Astrocyte (in vitro differentiated cells and primary cell): ENCODE measurements around the gene PDE4C. TPM values are rescaled to one million over a fixed set of nuclear protein-coding genes. Genes with fewer than 3 reads are reported as not detected.
A peak's percentile ranks its signal among the peaks of the same experiment; 100 is the strongest.

Experiments used
- DNase-seq: peaks from one replicate; pipeline ENCODE4 v3.0.0-alpha.2; 2010; ENCODE audit warnings: low read depth
- FAIRE-seq: peaks from 2 replicates; lab custom pipeline; 2011; peaks lifted over from hg19 to GRCh38; lab: Jason Lieb, UNC
- H2AFZ ChIP-seq: 2 replicates; pipeline ENCODE4 v1.6.0; 2012; ENCODE audit warnings: low read depth, low read length, inconsistent platforms
- H3K27ac ChIP-seq: 2 replicates; pipeline ENCODE4 v1.5.1; 2011; ENCODE audit warnings: low read depth, low read length, inconsistent platforms
- H3K27me3 ChIP-seq: 2 replicates; pipeline ENCODE4 v1.6.0; 2011; ENCODE audit warnings: low read length, inconsistent platforms; ENCODE audit not compliant: insufficient read depth
- H3K36me3 ChIP-seq: 2 replicates; pipeline ENCODE4 v1.5.1; 2011; ENCODE audit warnings: low read length, inconsistent platforms; ENCODE audit not compliant: insufficient read depth
- H3K4me1 ChIP-seq: 2 replicates; pipeline ENCODE4 v1.5.1; 2011; ENCODE audit warnings: low read length, inconsistent platforms; ENCODE audit not compliant: insufficient read depth
- H3K4me2 ChIP-seq: 2 replicates; pipeline ENCODE4 v1.6.0; 2012; ENCODE audit warnings: low read length, inconsistent platforms
- H3K4me3 ChIP-seq: 2 replicates; pipeline ENCODE4 v1.5.1; 2011; ENCODE audit warnings: low read depth, mild to moderate bottlenecking, low read length, inconsistent platforms; ENCODE audit not compliant: insufficient read depth
- H3K79me2 ChIP-seq: 2 replicates; pipeline ENCODE4 v1.6.0; 2012; ENCODE audit warnings: mild to moderate bottlenecking, low read length, inconsistent platforms; ENCODE audit not compliant: insufficient read depth
- H3K9ac ChIP-seq: 2 replicates; pipeline ENCODE4 v1.6.0; 2012; ENCODE audit warnings: mild to moderate bottlenecking, low read length, inconsistent platforms
- H3K9me3 ChIP-seq: 2 replicates; pipeline ENCODE4 v1.5.1; 2012; ENCODE audit warnings: low read depth, mild to moderate bottlenecking, low read length, inconsistent platforms; ENCODE audit not compliant: insufficient read depth
- H4K20me1 ChIP-seq: 2 replicates; pipeline ENCODE4 v1.6.0; 2012; ENCODE audit warnings: low read length, inconsistent platforms; ENCODE audit not compliant: insufficient read depth
- H3K27ac Mint-ChIP-seq: one replicate; pipeline ENCODE4 v1.8.0; 2021; ENCODE audit warnings: mild to moderate bottlenecking, mixed read lengths; ENCODE audit not compliant: unreplicated experiment
- H3K27me3 Mint-ChIP-seq: one replicate; pipeline ENCODE4 v1.8.0; 2021; ENCODE audit warnings: low read depth, mixed read lengths; ENCODE audit not compliant: unreplicated experiment
- H3K36me3 Mint-ChIP-seq: one replicate; pipeline ENCODE4 v1.8.0; 2021; ENCODE audit warnings: low read depth, mixed read lengths; ENCODE audit not compliant: unreplicated experiment
- H3K4me1 Mint-ChIP-seq: one replicate; pipeline ENCODE4 v1.8.0; 2021; ENCODE audit warnings: low read depth, mixed read lengths; ENCODE audit not compliant: unreplicated experiment
- H3K4me3 Mint-ChIP-seq: one replicate; pipeline ENCODE4 v1.8.0; 2021; ENCODE audit warnings: mild to moderate bottlenecking, moderate library complexity, mixed read lengths; ENCODE audit not compliant: unreplicated experiment
- H3K9me3 Mint-ChIP-seq: one replicate; pipeline ENCODE4 v1.8.0; 2021; ENCODE audit warnings: mild to moderate bottlenecking, mixed read lengths; ENCODE audit not compliant: unreplicated experiment
- EZH2 ChIP-seq: IDR thresholded peaks from 2 replicates; pipeline ENCODE4 v1.6.1; 2012; ENCODE audit warnings: mild to moderate bottlenecking, low read length, inconsistent platforms; ENCODE audit not compliant: insufficient read depth
- total RNA-seq: library from RNA; stranded (reverse); gene quantifications from 2 replicates; pipeline ENCODE4 v1.2.1, GENCODE V29; 2021
- TF ChIP-seq, protein P1 (sequence below): IDR thresholded peaks from 2 replicates; pipeline ENCODE4 v1.5.1; 2011; ENCODE audit warnings: low read depth, mild to moderate bottlenecking, inconsistent platforms, low read length, moderate library complexity; ENCODE audit not compliant: insufficient read depth

The PDE4C gene
- total RNA-seq, 1 donor from 2014 or later, result 0.64 TPM

DNA sequence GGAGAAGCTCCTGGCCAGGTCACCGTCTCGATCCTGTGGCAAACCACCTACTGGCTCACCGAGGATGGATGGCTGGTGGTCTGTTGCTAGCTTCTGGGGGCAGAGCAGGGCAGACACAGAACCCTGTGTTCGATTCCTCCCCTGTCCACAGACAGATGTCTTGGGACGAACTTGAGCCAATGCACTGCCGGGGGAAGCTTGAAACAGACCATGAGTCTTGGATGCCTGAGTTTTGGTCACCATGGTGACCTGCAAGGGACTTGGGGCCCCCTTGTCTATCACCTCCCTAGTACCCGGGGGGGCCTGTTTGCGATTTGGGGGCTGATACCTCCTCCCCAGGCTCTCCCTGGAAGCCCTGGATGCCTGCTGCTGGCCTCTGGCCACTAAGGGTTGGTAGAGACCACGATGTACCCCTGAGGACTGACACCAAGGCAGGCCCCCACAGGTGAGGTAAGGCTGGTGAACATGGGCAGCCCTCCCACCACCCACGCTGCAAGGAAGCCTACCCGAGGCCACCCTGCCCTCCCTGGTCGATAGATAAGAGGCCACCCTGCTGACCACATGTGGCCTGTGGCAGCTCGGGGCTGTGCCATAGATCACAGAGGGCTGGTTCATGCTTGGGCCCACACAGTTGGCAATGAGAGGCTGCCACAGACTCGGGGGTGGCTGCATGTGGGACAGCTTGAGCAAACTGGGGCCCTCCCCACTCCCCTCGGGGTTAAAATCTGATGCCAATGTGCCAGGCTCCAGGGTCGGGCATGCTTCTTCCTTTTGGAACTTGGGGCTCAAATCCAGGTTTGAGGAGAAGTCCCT lies 37.3 kb upstream of the PDE4C start:
- Histone ChIP-seq H3K79me2 (no peaks in the 10 kb centered on the region), H2AFZ (no peak overlapping the region), H3K27me3 (no peaks in the 10 kb centered on the region), H3K9ac (no peak overlapping the region), H3K36me3 (no peaks in the 10 kb centered on the region), H3K4me2 (peak overlapping the region; percentile 38), H3K27ac (no peak overlapping the region), H3K9me3 (no peaks in the 10 kb centered on the region), H4K20me1 (peaks cover 9% of the 10 kb centered on the region), H3K4me1 (peaks cover 4% of the 10 kb centered on the region), H3K4me3 (no peak overlapping the region)
- DNase-seq, result no peak
- no peak for FAIRE-seq
- Mint-ChIP-seq H3K9me3 (peaks cover 7% of the 10 kb centered on the region), H3K4me3 (no peak overlapping the region), H3K36me3 (peaks cover 24% of the 10 kb centered on the region), H3K27ac (no peak overlapping the region), H3K4me1 (no peaks in the 10 kb centered on the region), H3K27me3 (peaks cover 3% of the 10 kb centered on the region)
- no peak for TF ChIP-seq EZH2
- TF ChIP-seq, protein P1, sequence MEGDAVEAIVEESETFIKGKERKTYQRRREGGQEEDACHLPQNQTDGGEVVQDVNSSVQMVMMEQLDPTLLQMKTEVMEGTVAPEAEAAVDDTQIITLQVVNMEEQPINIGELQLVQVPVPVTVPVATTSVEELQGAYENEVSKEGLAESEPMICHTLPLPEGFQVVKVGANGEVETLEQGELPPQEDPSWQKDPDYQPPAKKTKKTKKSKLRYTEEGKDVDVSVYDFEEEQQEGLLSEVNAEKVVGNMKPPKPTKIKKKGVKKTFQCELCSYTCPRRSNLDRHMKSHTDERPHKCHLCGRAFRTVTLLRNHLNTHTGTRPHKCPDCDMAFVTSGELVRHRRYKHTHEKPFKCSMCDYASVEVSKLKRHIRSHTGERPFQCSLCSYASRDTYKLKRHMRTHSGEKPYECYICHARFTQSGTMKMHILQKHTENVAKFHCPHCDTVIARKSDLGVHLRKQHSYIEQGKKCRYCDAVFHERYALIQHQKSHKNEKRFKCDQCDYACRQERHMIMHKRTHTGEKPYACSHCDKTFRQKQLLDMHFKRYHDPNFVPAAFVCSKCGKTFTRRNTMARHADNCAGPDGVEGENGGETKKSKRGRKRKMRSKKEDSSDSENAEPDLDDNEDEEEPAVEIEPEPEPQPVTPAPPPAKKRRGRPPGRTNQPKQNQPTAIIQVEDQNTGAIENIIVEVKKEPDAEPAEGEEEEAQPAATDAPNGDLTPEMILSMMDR, result no peak

DNA sequence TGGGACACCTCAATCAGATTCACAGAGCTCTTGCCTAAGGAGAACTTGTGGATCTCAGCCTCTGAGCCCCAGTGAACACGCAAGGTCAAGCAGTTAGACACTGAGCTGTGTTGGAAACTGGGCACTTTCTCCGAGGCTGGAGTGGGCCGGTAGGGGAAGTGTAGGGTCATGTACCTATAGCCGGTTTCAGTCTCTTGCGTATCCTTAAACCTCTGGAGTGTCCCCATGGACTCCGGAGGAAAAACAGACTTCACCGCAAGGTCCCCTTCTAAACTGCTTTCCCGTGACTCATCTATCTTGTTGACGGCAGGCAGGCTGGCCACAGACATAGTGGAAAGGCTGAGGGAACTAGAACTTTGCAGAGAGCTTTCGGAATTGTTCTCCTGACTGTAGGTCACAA lies 36.7 kb upstream of the PDE4C start:
- DNase-seq (no peak), FAIRE-seq (no peak)
- TF ChIP-seq, protein P1, result no peak
- TF ChIP-seq EZH2, result no peak
- peaks cover 3% of the 10 kb centered on the region for H3K27me3 Mint-ChIP-seq
- Histone ChIP-seq H3K4me2 (peak overlapping the region; percentile 38), H4K20me1 (peaks cover 4% of the 10 kb centered on the region), H3K9me3 (no peaks in the 10 kb centered on the region), H3K36me3 (no peaks in the 10 kb centered on the region), H3K9ac (no peak overlapping the region), H2AFZ (no peak overlapping the region), H3K79me2 (no peaks in the 10 kb centered on the region), H3K4me1 (peaks cover 4% of the 10 kb centered on the region), H3K4me3 (no peak overlapping the region), H3K27me3 (no peaks in the 10 kb centered on the region), H3K27ac (no peak overlapping the region)
- H3K9me3 Mint-ChIP-seq, result peaks cover 7% of the 10 kb centered on the region
- peaks cover 20% of the 10 kb centered on the region for H3K36me3 Mint-ChIP-seq
- H3K27ac Mint-ChIP-seq, result no peak overlapping the region
- H3K4me3 Mint-ChIP-seq, result no peak overlapping the region
- H3K4me1 Mint-ChIP-seq, result no peaks in the 10 kb centered on the region

DNA sequence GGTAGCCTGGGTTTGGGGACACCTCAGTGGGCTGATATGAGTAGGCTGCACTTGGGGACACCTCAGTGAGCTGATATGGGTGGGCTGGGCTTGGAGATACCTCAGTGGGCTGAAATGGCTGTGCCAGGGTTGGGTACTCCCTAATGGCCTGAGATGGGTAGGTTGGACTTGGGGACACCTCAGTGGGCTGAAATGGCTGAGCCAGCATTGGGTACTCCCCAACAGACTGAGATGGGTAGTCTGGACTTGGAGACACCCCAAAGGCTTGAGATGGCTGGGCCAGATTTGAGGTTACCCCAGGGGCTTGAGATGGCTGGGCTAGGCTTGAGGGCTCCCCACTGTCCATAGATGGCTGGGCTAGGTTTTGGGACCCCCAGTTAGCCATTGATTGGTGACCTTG lies 35.9 kb upstream of the PDE4C start:
- Histone ChIP-seq H3K36me3 (no peaks in the 10 kb centered on the region), H3K9me3 (no peaks in the 10 kb centered on the region), H3K27ac (no peak overlapping the region), H2AFZ (no peak overlapping the region), H3K9ac (no peak overlapping the region), H4K20me1 (peaks cover 4% of the 10 kb centered on the region), H3K4me1 (peaks cover 4% of the 10 kb centered on the region), H3K4me3 (no peak overlapping the region), H3K27me3 (no peaks in the 10 kb centered on the region), H3K4me2 (no peak overlapping the region), H3K79me2 (no peaks in the 10 kb centered on the region)
- H3K27me3 Mint-ChIP-seq, result peaks cover 3% of the 10 kb centered on the region
- FAIRE-seq (no peak), DNase-seq (no peak)
- peaks cover 19% of the 10 kb centered on the region for H3K36me3 Mint-ChIP-seq
- H3K4me1 Mint-ChIP-seq, result no peaks in the 10 kb centered on the region
- H3K27ac Mint-ChIP-seq, result no peak overlapping the region
- no peak overlapping the region for H3K4me3 Mint-ChIP-seq
- H3K9me3 Mint-ChIP-seq, result peaks cover 7% of the 10 kb centered on the region
- no peak for TF ChIP-seq EZH2
- TF ChIP-seq, protein P1, result no peak
